SK-N-SH (cell line): ENCODE measurements around the gene SDF4. TPM values are rescaled to one million over a fixed set of nuclear protein-coding genes. Genes with fewer than 3 reads are reported as not detected.

Source experiments
- CTCF ChIA-PET: fragments of 300-600, 350-600 bp; formaldehyde crosslinking; extraction: SDS; loops from one replicate; lab custom pipeline; 2021; lab: Yijun Ruan, JAX
- POLR2A ChIA-PET: fragments of 350-600 bp; sonication (Branson Sonifier 250); formaldehyde crosslinking; extraction: SDS; loops from one replicate; lab custom pipeline; 2020; ENCODE audit warnings: antibody characterized with exemption, inconsistent platforms; lab: Yijun Ruan, JAX
- DNase-seq: peaks from one replicate; pipeline ENCODE4 v3.0.0; 2012
- H2AFZ ChIP-seq: fragments of 200-600 bp; sonication (generic); 2 replicates; pipeline ENCODE4 v1.8.1; 2016; ENCODE audit warnings: antibody characterized with exemption, mild to moderate bottlenecking, low read depth
- H3F3A ChIP-seq: fragments of 200-600 bp; sonication (generic); replicated peaks from 2 replicates; pipeline ENCODE3; 2016; ENCODE audit warnings: antibody characterized with exemption, mild to moderate bottlenecking; ENCODE audit not compliant: insufficient read depth
- H3K27ac ChIP-seq, 2 experiments: fragments of 200-500 bp in 1 of 2; fragments of 200-600 bp in 1 of 2; sonication (Bioruptor generic) in 1 of 2; sonication (generic), shearing (Covaris generic) in 1 of 2; 2 replicates each; pipeline versions ENCODE4 v1.5.1 to v1.6.1; 2014 to 2016; ENCODE audit warnings: low read depth in 2 of 2, inconsistent platforms in 1 of 2, low read length in 1 of 2, mild to moderate bottlenecking in 1 of 2, mixed read lengths in 1 of 2
- H3K27me3 ChIP-seq: fragments of 200-600 bp; sonication (generic), shearing (Covaris generic); 2 replicates; pipeline ENCODE4 v1.6.1; 2016; ENCODE audit warnings: mixed run types; ENCODE audit not compliant: insufficient read depth
- H3K36me3 ChIP-seq, 2 experiments: fragments of 200-500 bp in 1 of 2; fragments of 200-600 bp in 1 of 2; sonication (Bioruptor generic) in 1 of 2; sonication (generic) in 1 of 2; replicated peaks in 1 of 2; 2 replicates each; pipeline versions ENCODE3 to v1.5.1; 2014 to 2016; ENCODE audit warnings: low read length in 1 of 2, mild to moderate bottlenecking in 1 of 2; ENCODE audit not compliant: insufficient read depth in 2 of 2, control insufficient read depth in 1 of 2
- H3K4me1 ChIP-seq, 2 experiments: fragments of 200-500 bp in 1 of 2; fragments of 200-600 bp in 1 of 2; sonication (Bioruptor generic) in 1 of 2; sonication (generic), shearing (Covaris generic) in 1 of 2; 2 replicates each; pipeline versions ENCODE4 v1.5.1 to v1.6.1; 2014 to 2016; ENCODE audit warnings: low read depth in 1 of 2, low read length in 1 of 2, mixed run types in 1 of 2; ENCODE audit not compliant: insufficient read depth in 2 of 2, control insufficient read depth in 1 of 2
- H3K4me2 ChIP-seq: fragments of 200-600 bp; sonication (generic), shearing (Covaris generic); 2 replicates; pipeline ENCODE4 v1.6.1; 2017; ENCODE audit warnings: mixed run types
- H3K4me3 ChIP-seq, 2 experiments: fragments of 200-500 bp in 1 of 2; fragments of 200-600 bp in 1 of 2; sonication (Bioruptor generic) in 1 of 2; sonication (generic), shearing (Covaris generic) in 1 of 2; 2 replicates each; pipeline versions ENCODE4 v1.5.1 to v1.8.1; 2014 to 2016; ENCODE audit warnings: low read depth in 2 of 2, inconsistent platforms in 1 of 2, low read length in 1 of 2, mild to moderate bottlenecking in 1 of 2, mixed read lengths in 1 of 2, moderate library complexity in 1 of 2
- H3K79me2 ChIP-seq: fragments of 200-600 bp; sonication (generic); 2 replicates; pipeline ENCODE4 v1.8.1; 2017; ENCODE audit warnings: mild to moderate bottlenecking; ENCODE audit not compliant: insufficient read depth
- H3K9ac ChIP-seq: fragments of 200-600 bp; sonication (generic); 2 replicates; pipeline ENCODE4 v1.6.1; 2017; ENCODE audit warnings: mixed run types
- H3K9me2 ChIP-seq: fragments of 200-600 bp; sonication (generic); 2 replicates; pipeline ENCODE4 v1.6.1; 2017; ENCODE audit warnings: mixed run types
- H3K9me3 ChIP-seq: fragments of 200-600 bp; sonication (generic); 2 replicates; pipeline ENCODE4 v1.6.1; 2017; ENCODE audit warnings: mixed run types, mild to moderate bottlenecking, moderate library complexity
- H4K20me1 ChIP-seq: fragments of 200-600 bp; sonication (generic); 2 replicates; pipeline ENCODE4 v1.6.1; 2017; ENCODE audit warnings: mild to moderate bottlenecking, mixed run types; ENCODE audit not compliant: insufficient read depth
- ELF1 ChIP-seq: IDR thresholded peaks from 2 replicates; pipeline ENCODE4 v1.4.0; 2012
- EP300 ChIP-seq, 2 experiments: IDR thresholded peaks; 2 replicates each; pipeline versions ENCODE4 v1.4.0 to v1.6.1; 2012; ENCODE audit warnings: borderline replicate concordance in 1 of 2, low read depth in 1 of 2, low read length in 1 of 2
- EZH2phosphoT487 ChIP-seq: fragments of 200-600 bp; sonication (generic); IDR thresholded peaks from 2 replicates; pipeline ENCODE4 v1.6.1; 2017; ENCODE audit warnings: low read depth, mixed run types, mild to moderate bottlenecking, antibody characterized with exemption, moderate library complexity, borderline replicate concordance
- FOSL2 ChIP-seq: IDR thresholded peaks from 2 replicates; pipeline ENCODE4 v1.4.0; 2012; ENCODE audit warnings: low read depth, mild to moderate bottlenecking, moderate library complexity, borderline replicate concordance
- FOXJ3 ChIP-seq: sonication (generic); formaldehyde crosslinking; IDR thresholded peaks from 2 replicates; pipeline ENCODE4 v1.5.1; 2020; ENCODE audit warnings: mild to moderate bottlenecking, missing genetic modification reagents
- GABPA ChIP-seq: IDR thresholded peaks from 2 replicates; pipeline ENCODE4 v1.4.0; 2012; ENCODE audit warnings: low read depth, mild to moderate bottlenecking
- GATA2 ChIP-seq: sonication (generic); formaldehyde crosslinking; IDR thresholded peaks from 2 replicates; pipeline ENCODE4 v1.5.0; 2020; ENCODE audit warnings: mild to moderate bottlenecking, missing genetic modification reagents
- IRF3 ChIP-seq: fragments of 150-350 bp; IDR thresholded peaks from 2 replicates; pipeline ENCODE4 v1.6.1; 2016; ENCODE audit warnings: mild to moderate bottlenecking, low read depth, low read length
- POLR2AphosphoS5 ChIP-seq: IDR thresholded peaks from 2 replicates; pipeline ENCODE4 v1.6.1; 2012; ENCODE audit warnings: low read depth, low read length
- REST ChIP-seq: IDR thresholded peaks from 2 replicates; pipeline ENCODE4 v1.6.1; 2012; ENCODE audit warnings: mild to moderate bottlenecking, low read depth, low read length, moderate library complexity
- RXRA ChIP-seq: IDR thresholded peaks from 2 replicates; pipeline ENCODE4 v1.4.0; 2012; ENCODE audit warnings: low read depth, mild to moderate bottlenecking, borderline replicate concordance
- SIN3A ChIP-seq: IDR thresholded peaks from 2 replicates; pipeline ENCODE4 v1.6.1; 2012; ENCODE audit warnings: low read depth, mild to moderate bottlenecking, low read length, moderate library complexity, borderline replicate concordance
- SMC3 ChIP-seq: IDR thresholded peaks from 2 replicates; pipeline ENCODE4 v1.6.1; 2012; ENCODE audit warnings: low read depth, low read length, improper control_type of control experiment
- TAF1 ChIP-seq: IDR thresholded peaks from 2 replicates; pipeline ENCODE4 v1.6.1; 2012; ENCODE audit warnings: low read depth, mild to moderate bottlenecking, low read length, moderate library complexity, borderline replicate concordance
- TEAD4 ChIP-seq: IDR thresholded peaks from 2 replicates; pipeline ENCODE4 v1.4.0; 2012; ENCODE audit warnings: mild to moderate bottlenecking, borderline replicate concordance; ENCODE audit not compliant: insufficient read depth
- ZBTB33 ChIP-seq: IDR thresholded peaks from 2 replicates; pipeline ENCODE4 v1.4.0; 2012; ENCODE audit warnings: low read depth, borderline replicate concordance
- WGBS: methylation state at CpG from one replicate; pipeline ENCODE4 v1.1.6; 2017; ENCODE audit warnings: low lambda C conversion rate; 5-methylcytosine and 5-hydroxymethylcytosine counted together
- polyA plus RNA-seq, 3 experiments: library from polyadenylated mRNA; depleted of rRNA; stranded (reverse); fragments of >200 nt; gene quantifications; 2 replicates each; pipeline ENCODE4 v1.2.3, GENCODE V29; 2012
- TF ChIP-seq, protein P1 (sequence below): IDR thresholded peaks from 2 replicates; pipeline ENCODE4 v1.4.0; 2012; ENCODE audit warnings: low read depth
- TF ChIP-seq, protein P2 (sequence below): fragments of 150-350 bp; IDR thresholded peaks from 2 replicates; pipeline ENCODE4 v1.6.1; 2017; ENCODE audit warnings: antibody characterized with exemption, low read length, low read depth, borderline replicate concordance
- TF ChIP-seq, protein P3 (sequence below): IDR thresholded peaks from 2 replicates; pipeline ENCODE4; 2012

The SDF4 gene
- polyA plus RNA-seq, 1 of the 3 experiments (the other 2 are of a cell fraction): 265 TPM

- Histone ChIP-seq H3K4me3 (no peak overlapping the region), H3K4me2 (no peak overlapping the region), H3K9me2 (no peaks in the 10 kb centered on the region), H3K9me3 (no peaks in the 10 kb centered on the region), H3F3A (no peaks in the 10 kb centered on the region), H3K36me3 (no peaks in the 10 kb centered on the region), H3K9ac (no peak overlapping the region), H3K4me1 (peaks cover 3 to 8% of the 10 kb centered on the region in 2 experiments; a peak in 1 of 4 replicates), H2AFZ (no peak overlapping the region), H4K20me1 (no peaks in the 10 kb centered on the region), H3K27ac (no peak overlapping the region), H3K27me3 (peaks cover 7% of the 10 kb centered on the region; the same call in 1 of the 2 replicates), H3K79me2 (no peaks in the 10 kb centered on the region)
- ChIA-PET CTCF (interaction anchor here (1.0 to 3.8 kb wide), 2 partner anchors 25 to 84 kb away, joined by 3 to 16 read pairs; no protein-coding TSS in a partner anchor), POLR2A (no interaction called here)
- peak; percentile 51 for DNase-seq
- 33% methylated on average over 2 of the region's 31 CpGs for WGBS
- TF ChIP-seq GABPA (no peak), RXRA (no peak), ELF1 (no peak), ZBTB33 (no peak), FOXJ3 (CRISPR knock-in tag) (no peak), FOSL2 (no peak), EP300 (IDR thresholded peaks at IDR 0.05; ENCODE audit: borderline replicate concordance in 1 of 2, low read depth in 1 of 2, low read length in 1 of 2) (no peak), SIN3A (no peak), TAF1 (no peak), POLR2AphosphoS5 (no peak), SMC3 (no peak), TEAD4 (no peak), IRF3 (no peak), GATA2 (CRISPR knock-in tag) (no peak), EZH2phosphoT487 (no peak), REST (no peak)
- TF ChIP-seq, protein P1, sequence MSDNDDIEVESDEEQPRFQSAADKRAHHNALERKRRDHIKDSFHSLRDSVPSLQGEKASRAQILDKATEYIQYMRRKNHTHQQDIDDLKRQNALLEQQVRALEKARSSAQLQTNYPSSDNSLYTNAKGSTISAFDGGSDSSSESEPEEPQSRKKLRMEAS: no peak
- TF ChIP-seq, protein P2, sequence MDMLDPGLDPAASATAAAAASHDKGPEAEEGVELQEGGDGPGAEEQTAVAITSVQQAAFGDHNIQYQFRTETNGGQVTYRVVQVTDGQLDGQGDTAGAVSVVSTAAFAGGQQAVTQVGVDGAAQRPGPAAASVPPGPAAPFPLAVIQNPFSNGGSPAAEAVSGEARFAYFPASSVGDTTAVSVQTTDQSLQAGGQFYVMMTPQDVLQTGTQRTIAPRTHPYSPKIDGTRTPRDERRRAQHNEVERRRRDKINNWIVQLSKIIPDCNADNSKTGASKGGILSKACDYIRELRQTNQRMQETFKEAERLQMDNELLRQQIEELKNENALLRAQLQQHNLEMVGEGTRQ: no peak
- TF ChIP-seq, protein P3, sequence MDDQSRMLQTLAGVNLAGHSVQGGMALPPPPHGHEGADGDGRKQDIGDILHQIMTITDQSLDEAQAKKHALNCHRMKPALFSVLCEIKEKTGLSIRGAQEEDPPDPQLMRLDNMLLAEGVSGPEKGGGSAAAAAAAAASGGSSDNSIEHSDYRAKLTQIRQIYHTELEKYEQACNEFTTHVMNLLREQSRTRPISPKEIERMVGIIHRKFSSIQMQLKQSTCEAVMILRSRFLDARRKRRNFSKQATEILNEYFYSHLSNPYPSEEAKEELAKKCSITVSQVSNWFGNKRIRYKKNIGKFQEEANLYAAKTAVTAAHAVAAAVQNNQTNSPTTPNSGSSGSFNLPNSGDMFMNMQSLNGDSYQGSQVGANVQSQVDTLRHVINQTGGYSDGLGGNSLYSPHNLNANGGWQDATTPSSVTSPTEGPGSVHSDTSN: no peak
Measured at GRCh38 chr1:1205769-1206375, 25.9 kb downstream of the SDF4 start.
